ENCODE results near the gene NOP53.
"Not testable (repeated sequence)": the region's sequence is repeated elsewhere in the genome, so short reads cannot be mapped to it uniquely, and the experiment has no call there.

The NOP53 gene

DNA sequence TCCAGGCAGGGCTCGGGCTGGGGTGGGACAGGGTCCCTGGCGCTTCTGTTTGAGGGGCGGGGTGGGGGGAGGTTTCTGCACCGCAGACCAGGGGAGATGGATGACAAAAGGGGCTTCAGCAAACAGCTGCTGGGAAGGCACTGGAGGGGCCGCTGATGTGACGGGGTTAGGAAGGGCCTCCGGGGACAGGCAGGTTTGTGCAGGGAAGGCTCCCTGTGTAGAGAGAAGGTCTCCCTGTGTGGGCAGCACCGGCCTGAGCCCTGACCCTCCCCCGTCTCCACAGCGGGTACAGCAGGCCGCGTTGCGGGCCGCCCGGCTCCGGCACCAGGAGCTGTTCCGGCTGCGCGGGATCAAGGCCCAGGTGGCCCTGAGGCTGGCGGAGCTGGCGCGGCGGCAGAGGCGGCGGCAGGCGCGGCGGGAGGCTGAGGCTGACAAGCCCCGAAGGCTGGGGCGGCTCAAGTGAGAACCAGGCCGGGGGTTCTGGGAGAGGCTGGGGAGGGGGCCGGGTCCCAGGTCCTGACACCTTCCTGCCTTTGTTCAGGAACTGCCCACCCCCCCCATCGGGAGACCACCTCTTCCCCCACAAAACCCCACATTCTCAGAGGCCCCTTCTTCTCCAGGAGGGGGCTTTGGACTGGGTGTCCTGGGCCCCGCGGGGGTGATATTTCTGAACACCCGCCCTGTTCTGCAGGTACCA is 9.9 kb downstream of the NOP53 start:
- no peak for DNase-seq

DNA sequence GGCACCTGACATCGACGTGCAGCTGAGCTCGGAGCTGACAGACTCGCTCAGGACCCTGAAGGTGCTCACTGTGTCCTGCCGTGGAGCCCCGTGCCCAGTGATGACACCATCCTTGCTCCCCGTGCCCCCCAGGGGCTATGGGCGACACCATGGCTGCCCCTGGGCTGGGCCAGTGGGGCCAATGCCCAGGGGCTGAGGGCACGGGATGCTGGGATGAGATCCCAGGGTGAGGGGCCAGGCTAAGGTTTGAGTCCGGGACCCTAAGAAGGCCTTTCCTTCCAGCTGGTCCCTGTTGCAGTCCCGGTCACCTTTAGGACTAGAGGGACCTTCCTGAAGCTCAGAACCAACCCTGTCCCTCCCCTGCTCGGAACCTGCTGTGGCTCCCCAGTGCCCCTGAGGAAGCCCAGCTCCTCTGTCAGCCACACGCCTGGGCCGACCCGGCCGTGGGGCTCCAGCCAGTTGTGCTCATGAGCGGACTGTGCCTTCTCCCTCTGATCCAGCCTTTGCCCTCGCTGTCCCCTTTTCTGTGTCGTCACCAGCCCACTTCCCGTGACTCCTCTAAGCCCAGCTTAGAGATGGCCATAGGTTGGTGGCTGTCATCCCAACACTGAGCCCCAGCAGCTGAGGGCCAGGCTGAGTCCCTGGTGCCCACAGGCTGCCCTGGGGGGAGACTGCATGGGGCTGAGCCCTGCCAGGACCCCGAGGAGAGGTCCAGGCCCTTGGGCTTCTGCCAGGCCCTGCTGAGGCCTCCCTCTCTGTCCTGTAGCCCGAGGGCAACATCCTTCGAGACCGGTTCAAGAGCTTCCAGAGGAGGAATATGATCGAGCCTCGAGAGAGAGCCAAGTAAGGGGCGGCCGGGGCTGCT is 10.6 kb downstream of the NOP53 start:
- no peak for DNase-seq

DNA sequence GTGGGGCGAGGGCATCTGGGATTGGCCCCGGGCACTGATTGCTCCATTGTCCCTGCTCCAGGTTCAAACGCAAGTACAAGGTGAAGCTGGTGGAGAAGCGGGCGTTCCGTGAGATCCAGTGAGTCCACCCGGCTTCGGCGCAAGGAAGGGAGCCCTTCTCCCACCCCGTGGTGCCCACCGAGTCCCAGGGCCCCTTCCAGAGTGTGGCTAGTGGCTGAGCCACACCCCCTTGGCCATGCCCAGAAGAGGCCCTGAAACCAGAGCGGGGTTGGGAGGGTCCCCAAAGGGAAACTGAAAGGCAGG is 11.2 kb downstream of the NOP53 start:
- no peak for DNase-seq

GRCh38 chr19:47756953-47757608 is 11.7 kb downstream of the NOP53 start:
- no peak for DNase-seq

GRCh38 chr19:47757617-47758442 is 12.5 kb downstream of the NOP53 start:
- no peak for DNase-seq

DNA sequence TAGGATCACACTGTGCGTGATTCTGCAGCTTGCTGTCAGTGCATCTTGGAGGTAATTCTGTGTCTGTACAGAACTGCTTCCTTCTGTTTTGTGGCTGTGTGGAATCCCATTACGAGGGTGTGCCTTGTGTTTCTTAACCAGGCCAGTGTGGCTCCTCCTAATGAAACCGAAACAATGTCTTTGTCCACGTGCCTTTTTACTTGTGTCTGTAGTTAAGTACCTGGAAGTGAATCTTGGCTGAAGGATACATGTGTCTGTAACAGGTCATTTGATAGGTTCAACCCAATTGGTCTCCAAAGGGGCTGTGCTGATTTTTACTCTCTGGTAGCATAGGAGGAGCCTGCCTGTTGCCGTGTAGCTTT is 13.1 kb downstream of the NOP53 start:
- no peak for DNase-seq

- no peak for DNase-seq
Observed at GRCh38 chr19:47760632-47760999, 15.3 kb downstream of the NOP53 start.

DNA sequence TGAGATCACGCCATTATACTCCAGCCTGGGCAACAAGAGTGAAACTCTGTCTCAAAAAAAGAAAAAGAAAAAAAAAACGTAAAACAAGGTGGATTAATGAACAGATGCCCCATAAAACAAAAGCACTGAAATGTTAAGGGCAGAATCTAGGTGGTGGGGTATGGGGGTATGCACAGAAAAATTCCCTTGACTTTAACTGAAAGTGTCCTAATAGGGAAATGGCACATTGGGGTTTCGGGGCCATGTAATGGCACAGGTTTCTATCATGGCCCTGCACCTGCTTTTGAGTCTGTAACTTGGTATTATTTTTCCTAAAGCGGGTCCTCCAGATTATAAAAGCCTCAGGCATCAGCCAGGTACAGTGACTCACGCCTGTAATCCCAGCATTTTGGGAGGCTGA is 16.2 kb downstream of the NOP53 start:
- no peak for DNase-seq

- DNase-seq: no peak
Observed at GRCh38 chr19:47762151-47762550, 16.8 kb downstream of the NOP53 start.

DNA sequence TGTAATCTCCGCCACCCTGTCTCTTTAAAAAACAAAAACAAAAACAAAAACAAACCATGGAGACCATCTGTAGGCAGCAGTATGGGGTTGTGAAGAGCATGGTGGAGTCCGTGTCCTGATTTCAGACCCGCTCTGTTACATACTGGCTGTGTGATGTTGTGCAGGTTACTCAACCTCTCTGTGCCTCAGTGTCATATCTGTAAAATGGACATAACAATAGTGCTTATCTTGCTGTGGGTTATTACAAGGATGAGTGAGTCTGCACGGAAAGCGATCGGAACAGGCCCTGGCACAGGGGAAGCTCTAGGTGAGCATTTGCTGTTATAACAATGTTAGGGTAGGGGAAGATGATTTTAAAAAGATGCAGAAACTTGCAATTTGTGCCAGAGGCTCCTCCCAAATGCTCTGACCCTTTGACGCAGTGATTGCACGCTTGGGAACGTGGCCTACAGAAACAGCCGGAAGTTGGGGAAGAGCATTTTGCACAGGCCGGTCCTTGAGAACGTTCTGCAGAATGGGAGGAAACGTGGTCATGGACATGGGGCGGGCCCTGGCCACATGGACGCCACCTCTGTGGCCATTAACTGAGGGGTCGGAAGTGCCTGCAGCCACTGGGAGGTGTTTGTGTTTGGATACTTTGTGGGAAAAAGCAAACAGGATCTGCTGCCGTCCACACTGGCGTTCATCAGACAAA is 17.4 kb downstream of the NOP53 start:
- no peak for DNase-seq

GRCh38 chr19:47764705-47765104 is 19.4 kb downstream of the NOP53 start:
- DNase-seq: not testable (repeated sequence)

- DNase-seq: peak; percentile 12
Observed at GRCh38 chr19:47765523-47766358, 20.4 kb downstream of the NOP53 start.

DNA sequence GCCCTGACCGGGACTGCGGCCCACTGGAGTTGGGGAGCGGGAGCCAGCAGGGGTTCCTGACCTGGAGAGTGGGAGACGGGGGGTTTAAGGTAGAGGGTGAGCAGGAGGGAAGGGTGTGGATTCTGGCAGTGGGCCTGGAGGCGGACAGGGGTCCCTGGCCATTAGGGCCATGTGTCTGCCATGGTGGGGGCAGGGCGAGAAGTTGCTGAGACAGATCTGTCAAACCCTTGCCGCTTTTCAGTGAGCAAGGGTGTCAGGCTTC is 20.9 kb downstream of the NOP53 start:
- no peak for DNase-seq

- DNase-seq: no peak
Observed at GRCh38 chr19:47766670-47767069, 21.3 kb downstream of the NOP53 start.

GRCh38 chr19:47767349-47767748 is 22.0 kb downstream of the NOP53 start:
- no peak for DNase-seq

GRCh38 chr19:47768604-47769003 is 23.3 kb downstream of the NOP53 start:
- DNase-seq: no peak

DNA sequence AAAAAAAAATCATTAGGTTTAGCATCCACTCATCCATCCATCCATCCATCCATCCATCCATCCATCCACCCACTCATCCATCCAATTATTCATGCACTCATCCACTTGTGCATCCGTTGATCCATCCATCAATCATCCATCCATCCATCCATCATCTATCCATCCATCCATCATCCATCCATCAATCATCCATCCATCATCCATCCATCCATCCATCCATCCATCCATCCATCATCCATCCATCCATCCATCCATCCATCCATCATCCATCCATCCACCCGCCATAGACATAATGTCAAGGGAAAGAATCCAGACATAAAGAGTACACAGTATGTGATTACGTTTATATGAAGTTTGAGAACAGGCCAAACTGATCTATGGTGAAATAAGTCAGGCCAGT is 24.2 kb downstream of the NOP53 start:
- DNase-seq: no peak

GRCh38 chr19:47771291-47771690 is 25.9 kb downstream of the NOP53 start:
- DNase-seq: not testable (repeated sequence)

GRCh38 chr19:47776568-47776967 is 31.2 kb downstream of the NOP53 start:
- DNase-seq: no peak

- DNase-seq: not testable (repeated sequence)
Observed at GRCh38 chr19:47777245-47778048, 32.1 kb downstream of the NOP53 start.
